AG04450 (cell line): Measurements from ENCODE around the gene ZNF580. TPM values are rescaled to one million over a fixed set of nuclear protein-coding genes. Genes with fewer than 3 reads are reported as not detected.

ENCODE experiments used
- CTCF ChIA-PET: fragments of 300-600, 350-600 bp; formaldehyde crosslinking; extraction: SDS; loops from one replicate; lab custom pipeline; 2022; ENCODE audit warnings: antibody characterized with exemption, inconsistent platforms; lab: Charles Lee
- POLR2A ChIA-PET: fragments of 350-600 bp; formaldehyde crosslinking; extraction: SDS; loops from one replicate; lab custom pipeline; 2021; ENCODE audit warnings: antibody characterized with exemption, inconsistent platforms; lab: Yijun Ruan, JAX
- DNase-seq: peaks from one replicate; pipeline ENCODE4 v3.0.0-alpha.2; 2011; ENCODE audit warnings: low read depth, low spot score
- H3K27ac ChIP-seq: one replicate; pipeline ENCODE4 v1.5.1; 2012; ENCODE audit warnings: low read depth, low read length, control low read depth
- H3K27me3 ChIP-seq: one replicate; pipeline ENCODE4 v1.6.0; 2012; ENCODE audit warnings: low read length; ENCODE audit not compliant: control insufficient read depth, insufficient read depth
- H3K4me3 ChIP-seq: 2 replicates; pipeline ENCODE4 v1.5.1; 2011; ENCODE audit warnings: mild to moderate bottlenecking, low read depth, low read length, control low read depth
- H3K9me3 ChIP-seq: 2 replicates; pipeline ENCODE4 v1.5.1; 2012; ENCODE audit warnings: low read length; ENCODE audit not compliant: control insufficient read depth, insufficient read depth
- CTCF ChIP-seq: IDR thresholded peaks from 2 replicates; pipeline ENCODE4 v1.5.1; 2011; ENCODE audit warnings: low read depth, low read length, control low read depth, inconsistent platforms
- polyA plus RNA-seq: library from polyadenylated mRNA; depleted of rRNA; stranded (reverse); fragments of >200 nt; gene quantifications from 2 replicates; pipeline ENCODE4 v1.2.3, GENCODE V29; 2011

The ZNF580 gene
- polyA plus RNA-seq, 1 experiment = 7.3 TPM

- CTCF ChIA-PET = interaction anchor here (0.6 to 1.5 kb wide), 2 partner anchors 9 to 141 kb away, joined by 4 to 7 read pairs; no protein-coding TSS in a partner anchor
- no peaks in the 10 kb centered on the region for H3K27me3 ChIP-seq
- no peak overlapping the region for H3K27ac ChIP-seq
- POLR2A ChIA-PET = interaction anchor here (1.7 kb wide), 1 partner anchor 12 kb away, joined by 3 read pairs; no protein-coding TSS in a partner anchor
- no peak for TF ChIP-seq CTCF
- no peak for DNase-seq
- H3K9me3 ChIP-seq = no peaks in the 10 kb centered on the region; the same call in 1 of the 2 replicates
- H3K4me3 ChIP-seq = peak overlapping the region; percentile 84
These were observed 3.5 kb downstream of the ZNF580 start for GRCh38 chr19:55644191-55644833.

GRCh38 chr19:55644842-55645511 is 4.2 kb downstream of the ZNF580 start:
- no peaks in the 10 kb centered on the region; the same call in 1 of the 2 replicates for H3K9me3 ChIP-seq
- DNase-seq = no peak
- TF ChIP-seq CTCF = no peak
- no peaks in the 10 kb centered on the region for H3K27me3 ChIP-seq
- no peak overlapping the region for H3K27ac ChIP-seq
- CTCF ChIA-PET = interaction anchor here (0.6 to 2.1 kb wide), 5 partner anchors 8 to 177 kb away, joined by 3 to 7 read pairs (median 4); no protein-coding TSS in a partner anchor
- peak overlapping the region; percentile 84 for H3K4me3 ChIP-seq
- POLR2A ChIA-PET = interaction anchor here (0.7 to 1.7 kb wide), 2 partner anchors 12 to 103 kb away, joined by 3 read pairs; no protein-coding TSS in a partner anchor

- Histone ChIP-seq H3K4me3 (no peak overlapping the region), H3K27me3 (no peaks in the 10 kb centered on the region), H3K27ac (no peak overlapping the region), H3K9me3 (no peaks in the 10 kb centered on the region; the same call in 1 of the 2 replicates)
- ChIA-PET CTCF (interaction anchor here (0.7 to 2.1 kb wide), 4 partner anchors 9 to 178 kb away, joined by 3 to 6 read pairs (median 4); no protein-coding TSS in a partner anchor), POLR2A (interaction anchor here (0.7 to 1.7 kb wide), 2 partner anchors 13 to 104 kb away, joined by 3 read pairs; no protein-coding TSS in a partner anchor)
- DNase-seq = no peak
- no peak for TF ChIP-seq CTCF
These were observed 4.7 kb downstream of the ZNF580 start for GRCh38 chr19:55645512-55645881.

- CTCF ChIA-PET = interaction anchor here (1.0 to 2.1 kb wide), 4 partner anchors 8 to 179 kb away, joined by 4 to 8 read pairs (median 6); no protein-coding TSS in a partner anchor
- Histone ChIP-seq H3K27ac (peak overlapping the region; percentile 2), H3K9me3 (no peaks in the 10 kb centered on the region; the same call in 1 of the 2 replicates), H3K4me3 (peak overlapping the region; percentile 79), H3K27me3 (no peaks in the 10 kb centered on the region)
- POLR2A ChIA-PET = interaction anchor here (0.8 to 1.0 kb wide), 2 partner anchors 11 to 12 kb away, joined by 3 read pairs; no protein-coding TSS in a partner anchor
- TF ChIP-seq CTCF = no peak
- DNase-seq = no peak
These were observed 6.3 kb downstream of the ZNF580 start for GRCh38 chr19:55646889-55647731.
